T-cell (primary cell): ENCODE measurements around the gene CCDC12. TPM values are rescaled to one million over a fixed set of nuclear protein-coding genes. Genes with fewer than 3 reads are reported as not detected.

Experiments used
- ATAC-seq, 4 experiments: fragments of 200-7000 bp in 3 of 4; fragments of 150-1000 bp in 1 of 4; cut with Tn5 transposase; replicated peaks in 1 of 4; 1 replicate in 3 of 4; 2 replicates in 1 of 4; pipeline ENCODE4 v1.10.0; 2021; ENCODE audit warnings: moderate library complexity in 3 of 4, mild to moderate bottlenecking in 2 of 4, moderate number of reproducible peaks in 1 of 4
- CTCF ChIA-PET, 2 donors: fragments of 300-600 bp; sonication (Branson Sonifier 250); formaldehyde crosslinking; loops; one replicate each; lab custom pipeline; 2022; ENCODE audit warnings: antibody characterized with exemption in 2 of 2; lab: Charles Lee
- POLR2A ChIA-PET, 2 donors: fragments of 300-600 bp; sonication (Branson Sonifier 250); formaldehyde crosslinking; loops; one replicate each; lab custom pipeline; 2022; ENCODE audit warnings: antibody characterized with exemption in 2 of 2; lab: Charles Lee
- DNase-seq, 35 experiments: peaks; one replicate each; pipeline versions ENCODE4 v3.0.0 to v3.0.0-alpha.2; 2013 to 2023
- H3K27ac ChIP-seq: one replicate; pipeline ENCODE4 v1.5.1; 2013; ENCODE audit warnings: low read length
- H3K27me3 ChIP-seq, 2 experiments: replicated peaks in 1 of 2; 1 replicate in 1 of 2; 2 replicates in 1 of 2; pipeline versions ENCODE4 v1.6.1 to v1.7.0; 2013; ENCODE audit warnings: low read length in 1 of 2, mixed read lengths in 1 of 2; ENCODE audit not compliant: control insufficient read depth in 2 of 2, insufficient read depth in 2 of 2; ENCODE audit errors: extremely low read depth in 1 of 2
- H3K36me3 ChIP-seq, 2 donors: 1 replicate in 1 of 2; 2 replicates in 1 of 2; pipeline versions ENCODE4 v1.6.1 to v1.7.0; 2013; ENCODE audit warnings: low read length in 1 of 2; ENCODE audit not compliant: control insufficient read depth in 2 of 2, insufficient read depth in 1 of 2; ENCODE audit errors: extremely low read depth in 1 of 2
- H3K4me1 ChIP-seq, 2 experiments: 1 replicate in 1 of 2; 2 replicates in 1 of 2; pipeline versions ENCODE4 v1.6.1 to v1.7.0; 2013; ENCODE audit warnings: low read length in 2 of 2, mixed read lengths in 1 of 2; ENCODE audit not compliant: insufficient read depth in 2 of 2, control insufficient read depth in 1 of 2; ENCODE audit errors: extremely low read depth in 1 of 2
- H3K4me3 ChIP-seq, 2 donors: 1 replicate in 1 of 2; 2 replicates in 1 of 2; pipeline versions ENCODE4 v1.5.1 to v1.7.0; 2013; ENCODE audit warnings: mild to moderate bottlenecking in 2 of 2, low read length in 1 of 2, moderate library complexity in 1 of 2; ENCODE audit not compliant: control insufficient read depth in 1 of 2; ENCODE audit errors: extremely low read depth in 1 of 2
- H3K9me3 ChIP-seq: 2 replicates; pipeline ENCODE4 v1.7.0; 2013
- H3K27ac Mint-ChIP-seq, 2 donors: one replicate each; pipeline ENCODE4 v1.8.0; 2020 to 2021; ENCODE audit warnings: mild to moderate bottlenecking in 2 of 2, mixed read lengths in 2 of 2
- H3K27me3 Mint-ChIP-seq, 2 donors: one replicate each; pipeline ENCODE4 v1.8.0; 2021 to 2022; ENCODE audit warnings: mixed read lengths in 2 of 2
- H3K36me3 Mint-ChIP-seq: one replicate; pipeline ENCODE4 v1.8.0; 2021; ENCODE audit warnings: mixed read lengths
- H3K4me1 Mint-ChIP-seq, 3 donors: one replicate each; pipeline ENCODE4 v1.8.0; 2020 to 2022; ENCODE audit warnings: mixed read lengths in 3 of 3, mild to moderate bottlenecking in 1 of 3
- H3K4me3 Mint-ChIP-seq, 3 donors: one replicate each; pipeline ENCODE4 v1.8.0; 2020 to 2022; ENCODE audit warnings: mild to moderate bottlenecking in 3 of 3, mixed read lengths in 3 of 3, moderate library complexity in 3 of 3
- H3K9me3 Mint-ChIP-seq, 3 donors: one replicate each; pipeline ENCODE4 v1.8.0; 2020 to 2022; ENCODE audit warnings: mixed read lengths in 3 of 3
- WGBS: methylation state at CpG from one replicate; pipeline ENCODE4 v1.1.5; 2013; ENCODE audit warnings: missing lambda C conversion rate; ENCODE audit not compliant: insufficient coverage; 5-methylcytosine and 5-hydroxymethylcytosine counted together
- total RNA-seq, 35 experiments: library from RNA in 6 of 35; stranded (reverse) in 6 of 35; fragments of 120-200 nt in 1 of 35; gene quantifications; one replicate each; pipeline versions ENCODE4 v1.2.1 to v1.2.4 and lab custom pipeline; 2013 to 2026

Gene CCDC12
- total RNA-seq, 5 donors from 2014 or later (not counting 1 experiment from before 2014, with no cell fraction given), result 66.5 to 78.4 (median 72.8) TPM

DNA sequence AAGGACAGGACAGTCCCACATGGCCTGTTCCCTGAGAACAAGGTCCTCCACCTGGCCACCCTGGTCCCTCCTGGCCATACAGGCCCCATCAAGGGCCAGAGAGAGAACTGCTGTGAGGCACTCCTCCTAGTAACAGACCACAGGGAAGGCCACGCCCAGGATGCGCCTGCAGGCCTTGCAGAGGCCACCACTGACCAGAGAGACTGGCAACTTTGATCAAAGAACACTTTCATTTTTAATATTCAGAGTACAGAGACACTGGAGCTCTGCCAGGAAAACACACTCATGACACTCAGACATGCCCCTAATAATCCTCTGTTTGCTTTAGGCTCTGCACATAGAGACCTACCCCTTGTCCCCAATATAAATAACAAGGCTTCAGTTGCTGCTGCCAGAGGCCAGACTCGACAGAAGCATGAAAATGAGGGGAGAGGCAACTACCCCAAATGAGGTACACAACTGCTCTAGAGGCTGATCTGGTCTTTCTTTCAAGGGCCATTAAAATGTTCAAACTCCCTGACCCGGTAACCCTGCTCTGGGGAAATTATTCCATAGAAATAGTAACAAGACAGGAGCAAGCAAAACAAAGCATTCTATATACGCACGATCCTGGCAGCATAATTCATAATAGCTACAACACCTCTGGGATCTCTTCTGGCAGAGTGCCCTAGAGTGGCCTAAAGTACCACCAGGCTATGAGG is 44.8 kb downstream of the CCDC12 start:
- Mint-ChIP-seq H3K27ac (peak overlapping the region; percentile 75 to 79), H3K4me1 (peaks cover 76 to 89% (median 85%) of the 10 kb centered on the region in 3 donors), H3K36me3 (peaks cover 32% of the 10 kb centered on the region), H3K4me3 (peak overlapping the region in 2 of 3 donors; percentile 9 to 35), H3K9me3 (peaks cover 0 to 10% (median 5%) of the 10 kb centered on the region in 3 donors), H3K27me3 (no peaks in the 10 kb centered on the region)
- no peak overlapping the region for H3K4me3 ChIP-seq
- WGBS, result 65% methylated on average over 3 of the region's 6 CpGs
- no peaks in the 10 kb centered on the region for H3K27me3 ChIP-seq
- no peaks in the 10 kb centered on the region for H3K9me3 ChIP-seq
- peak overlapping the region; percentile 45 for H3K27ac ChIP-seq
- peaks cover 2 to 80% of the 10 kb centered on the region in 2 experiments for H3K4me1 ChIP-seq
- ATAC-seq (no peak), DNase-seq (no peak)
- CTCF ChIA-PET, result no interaction called here
- POLR2A ChIA-PET, result no interaction called here
- H3K36me3 ChIP-seq, result peaks cover 7 to 34% of the 10 kb centered on the region in 2 donors

DNA sequence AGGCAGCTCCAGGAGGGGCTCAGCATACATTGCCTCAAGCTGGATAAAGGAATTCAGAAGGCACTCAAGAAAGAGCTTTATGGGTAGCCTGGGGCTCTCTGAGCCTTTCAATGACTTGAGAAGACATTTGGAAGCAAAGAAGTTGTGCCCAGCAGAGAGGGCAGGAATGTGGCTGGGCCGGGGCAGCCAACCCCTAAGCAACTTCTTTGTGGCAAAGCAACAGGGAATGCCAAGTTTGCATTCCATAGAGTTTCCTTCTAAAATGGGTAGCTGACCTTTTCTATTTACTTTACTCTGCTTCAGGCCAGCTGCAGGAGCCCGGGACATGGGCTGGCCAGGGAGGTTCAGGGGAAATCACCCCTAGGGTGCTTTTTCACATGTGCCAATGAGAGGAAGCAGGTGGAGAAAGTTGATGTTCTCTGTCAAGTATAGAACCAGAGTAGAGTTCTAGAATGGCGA is 45.6 kb downstream of the CCDC12 start:
- H3K4me1 Mint-ChIP-seq, result peaks cover 77 to 90% (median 87%) of the 10 kb centered on the region in 3 donors
- peak overlapping the region in 1 of 3 donors; percentile 35 for H3K4me3 Mint-ChIP-seq
- peaks cover 0 to 10% (median 5%) of the 10 kb centered on the region in 3 donors for H3K9me3 Mint-ChIP-seq
- H3K27ac Mint-ChIP-seq, result peak overlapping the region; percentile 74 to 79
- DNase-seq (no peak), ATAC-seq (no peak)
- H3K27me3 Mint-ChIP-seq, result no peaks in the 10 kb centered on the region
- Histone ChIP-seq H3K9me3 (no peaks in the 10 kb centered on the region), H3K27ac (peak overlapping the region; percentile 45), H3K27me3 (no peaks in the 10 kb centered on the region), H3K4me1 (peaks cover 7 to 88% of the 10 kb centered on the region in 2 experiments), H3K36me3 (peaks cover 6 to 32% of the 10 kb centered on the region in 2 donors), H3K4me3 (no peak overlapping the region)
- WGBS, result 100% methylated on average over 1 of the region's 3 CpGs
- peaks cover 26% of the 10 kb centered on the region for H3K36me3 Mint-ChIP-seq
- ChIA-PET POLR2A (no interaction called here), CTCF (interaction anchor here in 1 of 2 donors (0.7 kb wide), 1 partner anchor 396 kb away, joined by 3 read pairs; no protein-coding TSS in a partner anchor)

DNA sequence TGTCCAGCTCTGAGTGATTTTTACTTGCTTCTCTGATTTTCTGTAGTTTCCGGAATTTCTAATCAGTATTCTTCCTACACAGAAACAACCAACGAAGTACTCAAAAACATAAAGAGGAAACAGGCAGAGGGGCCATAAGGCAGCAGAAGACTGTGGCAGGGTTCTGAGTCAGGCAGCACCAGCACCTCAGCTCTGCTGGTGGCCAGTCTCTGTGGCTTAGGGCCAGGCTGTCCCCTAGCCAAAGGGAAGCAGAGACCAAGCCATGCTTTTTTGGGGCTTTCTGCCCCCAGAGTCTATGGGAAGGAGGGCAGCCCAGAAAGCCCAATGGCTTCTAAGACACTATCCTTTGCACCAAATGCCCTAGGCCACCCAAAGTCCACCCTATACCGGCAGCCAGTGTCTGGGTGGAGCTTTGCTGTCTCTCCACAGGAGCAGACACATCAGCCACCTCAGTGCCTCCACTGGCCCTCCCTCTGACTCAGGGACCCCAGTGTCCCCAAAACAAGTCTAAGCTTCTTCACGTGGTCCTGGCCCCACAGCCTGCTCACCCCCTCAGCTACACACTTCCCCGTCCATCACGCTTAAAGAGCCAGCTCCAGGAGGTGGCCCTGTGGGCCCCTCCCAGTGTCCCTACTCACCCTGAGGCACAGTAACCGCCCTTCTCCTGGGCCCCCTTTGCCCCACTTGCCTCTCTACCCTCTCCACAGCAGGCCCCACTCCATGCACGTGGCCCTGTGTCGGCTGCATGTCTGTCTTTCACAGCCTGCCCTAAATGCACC is 46.2 kb downstream of the CCDC12 start:
- H3K27me3 ChIP-seq, result no peaks in the 10 kb centered on the region
- WGBS, result 86% methylated on average over 9 of the region's 9 CpGs
- H3K4me3 ChIP-seq, result no peak overlapping the region
- DNase-seq, result no peak
- CTCF ChIA-PET, result interaction anchor here in 1 of 2 donors (0.7 kb wide), 2 partner anchors 11 to 397 kb away, joined by 3 to 4 read pairs; no protein-coding TSS in a partner anchor
- H3K9me3 ChIP-seq, result no peaks in the 10 kb centered on the region
- Mint-ChIP-seq H3K9me3 (peaks cover 0 to 10% (median 5%) of the 10 kb centered on the region in 3 donors), H3K4me3 (no peak overlapping the region), H3K27me3 (no peaks in the 10 kb centered on the region), H3K4me1 (peaks cover 83 to 94% (median 87%) of the 10 kb centered on the region in 3 donors), H3K36me3 (peaks cover 28% of the 10 kb centered on the region), H3K27ac (peak overlapping the region; percentile 74)
- no peak for ATAC-seq
- peaks cover 6 to 34% of the 10 kb centered on the region in 2 donors for H3K36me3 ChIP-seq
- H3K4me1 ChIP-seq, result peaks cover 7 to 92% of the 10 kb centered on the region in 2 experiments
- POLR2A ChIA-PET, result no interaction called here
- peak overlapping the region; percentile 16 for H3K27ac ChIP-seq

DNA sequence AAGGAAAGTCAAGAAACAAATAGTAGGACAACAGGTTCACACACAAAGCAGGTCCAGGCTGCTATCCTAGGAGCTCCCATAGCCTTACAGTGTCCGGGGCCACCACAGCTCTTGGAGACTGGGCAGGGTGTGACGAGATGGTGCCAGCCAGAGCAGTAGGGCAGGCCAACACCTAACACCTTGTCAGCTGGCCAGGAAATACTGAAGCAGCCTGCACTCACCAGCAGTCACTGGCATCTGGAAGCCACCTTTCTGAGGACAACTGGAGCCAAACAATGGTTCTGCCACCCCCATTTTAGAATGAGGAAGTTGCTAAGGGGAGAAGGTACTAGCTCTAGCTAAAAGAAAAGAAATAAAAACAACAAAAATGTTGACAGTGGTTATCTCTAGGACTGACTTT is 47.2 kb downstream of the CCDC12 start:
- H3K27me3 ChIP-seq, result no peaks in the 10 kb centered on the region
- ChIA-PET POLR2A (interaction anchor here in 1 of 2 donors (0.5 kb wide), 1 partner anchor 592 kb away, joined by 4 read pairs; no protein-coding TSS in a partner anchor), CTCF (no interaction called here)
- H3K27ac ChIP-seq, result no peak overlapping the region
- peaks cover 6 to 34% of the 10 kb centered on the region in 2 donors for H3K36me3 ChIP-seq
- Mint-ChIP-seq H3K4me3 (no peak overlapping the region), H3K27ac (peak overlapping the region; percentile 84), H3K36me3 (peaks cover 31% of the 10 kb centered on the region), H3K27me3 (no peaks in the 10 kb centered on the region), H3K9me3 (peaks cover 0 to 10% (median 5%) of the 10 kb centered on the region in 3 donors), H3K4me1 (peaks cover 73 to 89% (median 80%) of the 10 kb centered on the region in 3 donors)
- peaks cover 7 to 89% of the 10 kb centered on the region in 2 experiments for H3K4me1 ChIP-seq
- no peak for ATAC-seq
- no peak overlapping the region for H3K4me3 ChIP-seq
- H3K9me3 ChIP-seq, result no peaks in the 10 kb centered on the region
- DNase-seq, result no peak
- WGBS, result 100% methylated on average over 1 of the region's 2 CpGs

DNA sequence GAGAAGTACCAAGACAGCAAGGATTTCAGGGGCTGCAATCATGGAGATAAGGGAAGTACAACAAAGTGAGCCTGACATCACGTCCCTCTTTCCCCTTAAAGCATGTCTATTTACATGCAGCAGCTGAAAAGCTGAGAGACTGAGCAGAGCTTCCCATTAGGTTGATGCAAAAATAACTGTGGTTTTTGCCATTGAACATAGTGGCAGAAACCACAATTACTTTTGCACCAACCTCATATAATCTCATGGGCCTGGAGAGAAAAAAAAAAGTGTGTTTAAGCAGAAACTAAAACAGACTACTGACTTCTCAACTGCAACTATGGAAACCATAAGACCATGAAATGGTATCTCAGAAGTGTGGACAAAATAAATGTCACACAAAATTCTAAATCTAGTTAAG is 48.3 kb downstream of the CCDC12 start:
- Mint-ChIP-seq H3K4me1 (peaks cover 66 to 90% (median 76%) of the 10 kb centered on the region in 3 donors), H3K27me3 (no peaks in the 10 kb centered on the region), H3K27ac (peak overlapping the region; percentile 62 to 69), H3K4me3 (peak overlapping the region in 1 of 3 donors; percentile 55), H3K9me3 (peaks cover 0 to 10% (median 5%) of the 10 kb centered on the region in 3 donors), H3K36me3 (peaks cover 36% of the 10 kb centered on the region)
- ChIA-PET POLR2A (interaction anchor here in 1 of 2 donors (0.7 kb wide), 1 partner anchor 45 kb away, joined by 4 read pairs; no protein-coding TSS in a partner anchor), CTCF (interaction anchor here in 1 of 2 donors (1.2 kb wide), 1 partner anchor 19 kb away, joined by 3 read pairs; no protein-coding TSS in a partner anchor)
- Histone ChIP-seq H3K9me3 (no peaks in the 10 kb centered on the region), H3K4me1 (peaks cover 7 to 90% of the 10 kb centered on the region in 2 experiments), H3K27ac (peak overlapping the region; percentile 14), H3K27me3 (no peaks in the 10 kb centered on the region), H3K36me3 (peaks cover 6 to 42% of the 10 kb centered on the region in 2 donors), H3K4me3 (no peak overlapping the region)
- 17% methylated on average over 1 of the region's 1 CpG for WGBS
- DNase-seq, result peak in 1 of 35 experiments; percentile 51
- ATAC-seq, result peak in 1 of 4 experiments; percentile 30
